Nucleus accumbens (tissue), 56 donors: ENCODE results near the gene PCDHB8.
A peak's percentile ranks its signal among the peaks of the same experiment; 100 is the strongest.
"Not testable (repeated sequence)": the region's sequence is repeated elsewhere in the genome, so short reads cannot be mapped to it uniquely, and the experiment has no call there.

Experiments used
- DNase-seq, 56 donors: peaks; one replicate each; lab custom pipeline; 2025; lab: John Stamatoyannopoulos, UW

Gene PCDHB8

DNA sequence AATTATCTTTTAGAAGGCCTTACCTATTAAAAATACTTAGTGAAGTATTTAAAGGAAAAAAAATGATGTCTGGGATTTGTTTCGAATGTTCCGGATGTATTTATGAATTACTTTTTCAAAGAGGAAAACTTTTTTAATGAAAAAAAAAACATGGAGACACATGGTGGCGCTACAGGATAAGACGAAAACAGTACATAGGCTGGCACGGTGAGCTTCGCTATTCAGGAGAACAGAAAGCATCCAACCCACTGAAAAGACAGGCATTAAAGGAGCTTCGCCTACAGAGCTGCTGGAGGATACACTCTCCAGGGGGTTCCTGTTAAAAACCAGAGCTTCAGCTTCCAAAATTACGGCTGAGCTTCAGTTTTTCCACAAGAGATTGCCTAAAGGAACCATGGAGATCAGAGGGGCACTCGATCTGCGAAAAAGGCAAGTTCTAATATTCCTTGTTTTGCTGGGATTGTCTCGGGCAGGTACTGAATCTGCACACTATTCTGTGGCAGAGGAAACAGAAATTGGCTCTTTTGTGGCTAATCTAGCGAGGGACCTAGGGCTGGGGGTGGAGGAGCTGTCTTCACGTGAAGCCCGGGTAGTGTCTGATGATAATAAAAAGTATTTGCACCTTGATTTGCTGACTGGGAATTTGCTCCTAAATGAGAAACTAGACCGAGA is 45.7 kb downstream of the PCDHB8 start, which contains the start of gene PCDHB14:
Gene PCDHB14 (plus strand): TSS at position 232 of the 672 bp plus-strand sequence. CDS start 163 bp downstream, at position 395.
- DNase-seq: peak in 1 of 56 donors; percentile 4

DNA sequence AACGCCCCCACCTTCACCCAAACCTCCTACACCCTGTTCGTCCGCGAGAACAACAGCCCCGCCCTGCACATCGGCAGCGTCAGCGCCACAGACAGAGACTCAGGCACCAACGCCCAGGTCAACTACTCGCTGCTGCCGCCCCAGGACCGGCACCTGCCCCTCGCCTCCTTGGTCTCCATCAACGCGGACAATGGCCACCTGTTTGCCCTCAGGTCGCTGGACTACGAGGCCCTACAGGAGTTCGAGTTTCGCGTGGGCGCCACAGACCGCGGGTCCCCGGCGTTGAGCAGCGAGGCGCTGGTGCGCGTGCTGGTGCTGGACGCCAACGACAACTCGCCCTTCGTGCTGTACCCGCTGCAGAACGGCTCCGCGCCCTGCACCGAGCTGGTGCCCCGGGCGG is 47.3 kb downstream of the PCDHB8 start:
- DNase-seq: not testable (repeated sequence)

DNA sequence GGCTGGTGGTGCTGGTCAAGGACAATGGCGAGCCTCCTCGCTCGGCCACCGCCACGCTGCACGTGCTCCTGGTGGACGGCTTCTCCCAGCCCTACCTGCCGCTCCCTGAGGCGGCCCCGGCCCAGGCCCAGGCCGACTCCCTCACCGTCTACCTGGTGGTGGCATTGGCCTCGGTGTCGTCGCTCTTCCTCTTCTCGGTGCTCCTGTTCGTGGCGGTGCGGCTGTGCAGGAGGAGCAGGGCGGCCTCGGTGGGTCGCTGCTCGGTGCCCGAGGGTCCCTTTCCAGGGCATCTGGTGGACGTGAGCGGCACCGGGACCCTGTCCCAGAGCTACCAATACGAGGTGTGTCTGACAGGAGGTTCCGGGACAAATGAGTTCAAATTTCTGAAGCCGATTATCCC is 47.8 kb downstream of the PCDHB8 start:
- not testable (repeated sequence) for DNase-seq
